GM19351 (cell line): ENCODE results near the gene UBFD1.
"Not testable (repeated sequence)": the region's sequence is repeated elsewhere in the genome, so short reads cannot be mapped to it uniquely, and the experiment has no call there.

Source experiments
- ATAC-seq: cut with Tn5 transposase; IDR thresholded peaks from one replicate; pipeline ENCODE4 v1.9.1; 2021; ENCODE audit warnings: mild to moderate bottlenecking, moderate library complexity; ENCODE audit not compliant: unreplicated experiment

The UBFD1 gene

GRCh38 chr16:23564575-23565363 lies 7.2 kb downstream of the UBFD1 start:
- ATAC-seq: no peak

- ATAC-seq: no peak
Observed at GRCh38 chr16:23566724-23567123, 9.2 kb downstream of the UBFD1 start.

- no peak for ATAC-seq
Observed at GRCh38 chr16:23567602-23568001, 10.1 kb downstream of the UBFD1 start.

GRCh38 chr16:23570992-23571632 lies 13.6 kb downstream of the UBFD1 start:
- no peak for ATAC-seq

GRCh38 chr16:23571895-23572294 lies 14.4 kb downstream of the UBFD1 start:
- no peak for ATAC-seq

GRCh38 chr16:23572394-23572793 lies 14.9 kb downstream of the UBFD1 start:
- no peak for ATAC-seq

GRCh38 chr16:23573817-23574216 lies 16.3 kb downstream of the UBFD1 start:
- no peak for ATAC-seq

- no peak for ATAC-seq
Observed at GRCh38 chr16:23575834-23576233, 18.3 kb downstream of the UBFD1 start.

- ATAC-seq: no peak
Observed at GRCh38 chr16:23577493-23577892, 20.0 kb downstream of the UBFD1 start.

GRCh38 chr16:23578101-23578830 lies 20.7 kb downstream of the UBFD1 start:
- no peak for ATAC-seq

GRCh38 chr16:23579371-23579770 lies 21.8 kb downstream of the UBFD1 start:
- no peak for ATAC-seq

- no peak for ATAC-seq
Observed at GRCh38 chr16:23580391-23580790, 22.9 kb downstream of the UBFD1 start.

GRCh38 chr16:23581764-23582163 lies 24.2 kb downstream of the UBFD1 start:
- no peak for ATAC-seq

- not testable (repeated sequence) for ATAC-seq
Observed at GRCh38 chr16:23583271-23583670, 25.7 kb downstream of the UBFD1 start.

GRCh38 chr16:23584186-23585076 lies 26.9 kb downstream of the UBFD1 start:
- ATAC-seq: no peak

GRCh38 chr16:23587726-23588125 lies 30.2 kb downstream of the UBFD1 start:
- ATAC-seq: no peak

GRCh38 chr16:23590181-23590580 lies 32.7 kb downstream of the UBFD1 start:
- ATAC-seq: no peak

GRCh38 chr16:23594186-23594585 lies 36.7 kb downstream of the UBFD1 start:
- no peak for ATAC-seq

- no peak for ATAC-seq
Observed at GRCh38 chr16:23595246-23595950, 37.9 kb downstream of the UBFD1 start.
